GM18526 (cell line): ENCODE measurements around the gene C22orf39.

Source experiments
- POLR2A ChIP-seq: IDR thresholded peaks from 3 replicates; pipeline ENCODE4 v1.6.1; 2011; ENCODE audit not compliant: insufficient read length; ENCODE audit errors: extremely low read depth

Gene C22orf39

GRCh38 chr22:19464975-19465374 is 17.5 kb upstream of the C22orf39 start:
- no peak for TF ChIP-seq POLR2A

- TF ChIP-seq POLR2A = no peak
Measured at GRCh38 chr22:19464546-19464945, 17.0 kb upstream of the C22orf39 start.

GRCh38 chr22:19463491-19464469 is 16.3 kb upstream of the C22orf39 start:
- TF ChIP-seq POLR2A = no peak

GRCh38 chr22:19463008-19463407 is 15.5 kb upstream of the C22orf39 start:
- TF ChIP-seq POLR2A = no peak

- TF ChIP-seq POLR2A = no peak
Measured at GRCh38 chr22:19461506-19461905, 14.0 kb upstream of the C22orf39 start.

GRCh38 chr22:19460036-19460435 is 12.5 kb upstream of the C22orf39 start:
- TF ChIP-seq POLR2A = no peak

- no peak for TF ChIP-seq POLR2A
Measured at GRCh38 chr22:19457828-19458428, 10.4 kb upstream of the C22orf39 start.

- TF ChIP-seq POLR2A = no peak
Measured at GRCh38 chr22:19456541-19456940, 9.0 kb upstream of the C22orf39 start.

- no peak for TF ChIP-seq POLR2A
Measured at GRCh38 chr22:19455585-19456370, 8.3 kb upstream of the C22orf39 start.

GRCh38 chr22:19455033-19455432 is 7.5 kb upstream of the C22orf39 start:
- TF ChIP-seq POLR2A = no peak

GRCh38 chr22:19454156-19454555 is 6.6 kb upstream of the C22orf39 start:
- no peak for TF ChIP-seq POLR2A

- TF ChIP-seq POLR2A = no peak
Measured at GRCh38 chr22:19453718-19454117, 6.2 kb upstream of the C22orf39 start.

- TF ChIP-seq POLR2A = no peak
Measured at GRCh38 chr22:19451570-19451969, 4.1 kb upstream of the C22orf39 start.

- TF ChIP-seq POLR2A = no peak
Measured at GRCh38 chr22:19450363-19451175, 3.1 kb upstream of the C22orf39 start.

- no peak for TF ChIP-seq POLR2A
Measured at GRCh38 chr22:19449422-19449767, 1.9 kb upstream of the C22orf39 start.
